HG03097 (cell line): Measurements from ENCODE around the gene CTNNA3.

Experiments
- ATAC-seq: cut with Tn5 transposase; IDR thresholded peaks from one replicate; pipeline ENCODE4 v1.9.1; 2021; ENCODE audit not compliant: unreplicated experiment, low FRiP score

The CTNNA3 gene

GRCh38 chr10:66215920-66216319 is 1480.1 kb downstream of the CTNNA3 start:
- no peak for ATAC-seq

DNA sequence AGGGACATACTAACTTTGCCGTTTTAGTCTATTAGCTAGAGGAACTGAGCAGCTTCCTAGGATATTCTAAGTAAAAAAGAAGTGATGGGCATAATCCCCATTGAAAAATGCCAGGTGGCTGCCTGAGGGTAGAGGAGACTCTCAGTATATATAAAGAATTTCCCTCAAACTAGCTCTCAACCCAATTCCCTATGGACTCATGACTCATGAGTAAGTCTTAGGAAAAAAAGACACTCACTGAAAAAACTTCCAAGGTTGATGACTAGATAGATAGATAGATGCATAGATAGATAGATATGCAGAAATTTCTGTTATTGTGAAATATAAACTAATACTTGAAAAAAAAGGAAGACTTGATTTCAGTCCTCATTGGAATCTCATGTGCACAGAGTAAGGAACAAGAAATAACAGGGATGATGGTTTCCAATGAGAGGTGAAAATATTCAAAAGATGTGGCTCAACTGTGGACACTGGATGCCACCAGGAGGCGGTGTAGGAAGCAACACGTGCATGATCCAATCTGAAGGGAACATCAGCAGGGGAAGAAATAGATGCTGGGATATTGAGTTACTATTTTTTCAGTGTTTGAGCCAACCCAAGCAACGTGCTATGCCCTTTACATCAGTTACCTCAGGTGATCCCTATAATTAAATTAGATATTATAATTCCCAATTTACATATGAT is 1481.1 kb downstream of the CTNNA3 start:
- ATAC-seq = no peak

GRCh38 chr10:66209025-66209424 is 1487.0 kb downstream of the CTNNA3 start:
- no peak for ATAC-seq

DNA sequence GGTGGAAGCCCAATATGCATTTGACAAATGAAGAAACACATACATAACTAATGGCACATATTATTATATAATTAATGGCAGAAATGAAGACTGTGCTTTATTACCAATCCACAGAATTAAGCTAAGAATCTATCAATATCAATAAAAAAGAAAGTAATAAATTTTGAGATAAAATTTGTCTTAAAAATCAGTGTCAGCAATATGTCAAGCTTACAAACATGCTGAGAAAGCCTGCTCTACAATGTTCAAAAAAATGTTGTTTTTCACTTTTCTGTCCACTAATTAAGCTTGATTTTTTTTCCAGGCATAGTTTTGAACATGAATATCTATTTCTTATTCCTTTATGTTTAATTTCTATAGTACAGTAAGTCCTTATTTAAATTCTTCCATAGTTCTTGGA is 1491.2 kb downstream of the CTNNA3 start:
- ATAC-seq = no peak

- no peak for ATAC-seq
Observed at GRCh38 chr10:66202101-66202500, 1493.9 kb downstream of the CTNNA3 start.

GRCh38 chr10:66192162-66192831 is 1503.7 kb downstream of the CTNNA3 start:
- no peak for ATAC-seq

- no peak for ATAC-seq
Observed at GRCh38 chr10:66190413-66190812, 1505.6 kb downstream of the CTNNA3 start.

DNA sequence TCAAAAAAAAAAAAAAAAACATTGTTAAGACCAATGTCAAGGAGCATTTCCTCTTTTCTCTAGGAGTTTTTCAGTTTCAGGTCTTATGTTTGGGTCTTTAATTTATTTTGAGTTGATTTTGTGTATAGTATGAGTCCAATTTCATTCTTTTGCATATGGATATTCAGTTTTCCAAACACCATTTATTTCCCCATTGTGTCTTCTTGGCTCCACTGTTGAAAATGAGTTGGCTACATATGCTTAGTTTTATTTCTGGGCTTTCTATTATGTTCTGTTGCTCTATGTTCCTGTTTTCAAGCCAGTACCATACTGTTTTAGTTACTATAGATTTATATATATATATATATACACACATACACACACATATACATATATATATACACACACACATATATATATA is 1506.7 kb downstream of the CTNNA3 start:
- no peak for ATAC-seq

DNA sequence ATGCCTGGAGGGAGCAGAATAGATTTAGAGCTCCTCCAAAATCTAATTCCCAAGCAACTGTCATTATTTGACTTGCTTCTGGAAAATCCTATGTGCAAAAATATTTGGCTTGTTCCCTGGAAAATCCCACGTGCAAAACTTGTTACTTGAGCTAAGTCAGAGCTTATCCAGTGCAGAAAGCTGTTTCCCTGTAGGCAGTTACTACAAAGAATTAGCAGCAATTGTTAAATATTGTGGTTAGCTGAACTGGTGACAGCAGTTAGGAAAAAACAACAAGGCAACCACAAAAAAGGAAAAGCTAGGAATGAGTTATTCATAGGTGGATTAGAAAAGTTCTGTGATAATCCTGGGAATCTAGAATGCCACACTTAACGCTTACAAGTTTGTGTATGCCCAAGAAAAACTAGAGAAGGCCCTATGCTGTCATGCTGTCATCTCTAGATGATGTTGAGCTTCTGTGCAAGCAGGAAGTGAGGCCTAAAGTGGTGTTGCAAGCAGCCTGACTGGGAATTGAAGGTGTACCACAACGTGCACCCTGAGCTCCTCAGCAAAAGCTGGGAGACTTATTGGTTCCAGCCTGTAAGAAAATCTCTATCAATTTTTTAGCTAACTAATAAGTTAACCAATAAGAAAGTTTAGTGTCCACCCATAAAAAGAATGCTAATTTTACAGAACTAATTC is 1508.8 kb downstream of the CTNNA3 start:
- ATAC-seq = no peak

DNA sequence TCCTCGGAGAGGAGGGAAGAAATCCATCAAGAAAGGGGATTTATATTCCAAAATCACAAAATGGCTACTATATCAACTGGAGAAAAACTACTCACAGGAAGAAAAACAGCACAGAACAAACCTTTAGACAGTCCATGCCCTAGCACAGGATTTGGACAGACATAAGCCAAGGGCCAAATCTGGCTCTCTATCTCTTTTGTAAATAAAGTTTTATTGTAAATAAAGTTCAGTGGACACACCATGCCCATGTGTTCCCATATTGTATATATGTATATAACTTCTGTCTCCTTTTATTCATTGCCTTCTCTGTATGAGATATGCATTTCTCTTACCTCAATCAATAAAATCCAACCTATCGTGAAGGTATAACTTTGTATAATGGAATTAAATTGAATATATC is 1513.0 kb downstream of the CTNNA3 start:
- no peak for ATAC-seq

DNA sequence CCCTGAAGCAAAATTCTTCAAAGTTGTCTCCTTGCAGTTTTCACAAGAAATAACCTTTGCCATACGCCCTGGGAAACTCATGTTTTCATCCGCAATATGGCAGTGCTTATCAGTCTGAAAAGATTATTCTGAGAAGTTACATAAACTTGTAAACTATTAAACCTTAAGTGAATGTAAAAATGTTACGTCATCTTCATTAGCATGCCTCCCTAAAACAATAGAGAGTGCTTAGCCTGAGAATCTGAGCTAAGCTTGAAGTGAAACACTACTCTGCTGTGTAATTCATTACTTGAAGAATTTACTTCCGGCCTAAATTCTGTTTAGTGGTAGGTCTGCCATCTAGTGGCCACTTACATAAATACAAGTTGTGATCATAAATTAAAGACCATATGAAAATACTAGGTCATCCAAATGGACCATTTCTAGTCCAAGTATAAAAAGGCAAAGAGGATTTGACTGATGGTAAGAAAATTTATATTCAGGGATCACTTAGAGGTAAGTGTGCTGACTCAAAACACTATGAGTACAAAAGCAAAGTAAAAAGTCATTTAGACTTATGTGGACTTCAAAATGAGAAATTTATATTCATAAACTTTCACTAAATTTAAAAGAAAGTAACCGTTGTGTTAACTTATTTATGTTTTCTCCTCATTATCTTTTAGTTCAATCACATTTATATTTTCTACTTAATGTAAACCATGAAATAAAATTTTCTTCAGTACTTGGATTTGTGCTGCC is 1515.2 kb downstream of the CTNNA3 start:
- peak; percentile 84 for ATAC-seq

GRCh38 chr10:66180021-66180420 is 1516.0 kb downstream of the CTNNA3 start:
- ATAC-seq = no peak

- no peak for ATAC-seq
Observed at GRCh38 chr10:66176772-66177171, 1519.2 kb downstream of the CTNNA3 start.

DNA sequence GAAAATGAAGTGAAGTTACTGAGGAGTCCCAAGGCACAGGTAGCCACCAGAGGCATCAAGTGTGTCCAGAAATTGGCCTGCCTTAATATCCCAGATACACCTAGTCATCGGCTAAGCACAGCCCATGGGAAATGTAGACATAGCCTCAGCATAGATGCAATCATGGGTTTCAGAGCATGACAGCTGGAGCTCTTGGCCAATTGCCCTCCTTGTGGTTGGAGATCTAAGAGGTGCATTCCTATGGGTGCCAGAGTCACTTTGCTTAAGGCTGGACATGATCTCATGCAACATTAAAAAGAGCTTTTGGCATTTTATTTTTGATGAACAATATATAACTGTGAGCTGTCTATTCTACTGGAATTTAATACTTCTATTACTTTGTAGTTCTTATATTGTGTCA is 1528.2 kb downstream of the CTNNA3 start:
- no peak for ATAC-seq

DNA sequence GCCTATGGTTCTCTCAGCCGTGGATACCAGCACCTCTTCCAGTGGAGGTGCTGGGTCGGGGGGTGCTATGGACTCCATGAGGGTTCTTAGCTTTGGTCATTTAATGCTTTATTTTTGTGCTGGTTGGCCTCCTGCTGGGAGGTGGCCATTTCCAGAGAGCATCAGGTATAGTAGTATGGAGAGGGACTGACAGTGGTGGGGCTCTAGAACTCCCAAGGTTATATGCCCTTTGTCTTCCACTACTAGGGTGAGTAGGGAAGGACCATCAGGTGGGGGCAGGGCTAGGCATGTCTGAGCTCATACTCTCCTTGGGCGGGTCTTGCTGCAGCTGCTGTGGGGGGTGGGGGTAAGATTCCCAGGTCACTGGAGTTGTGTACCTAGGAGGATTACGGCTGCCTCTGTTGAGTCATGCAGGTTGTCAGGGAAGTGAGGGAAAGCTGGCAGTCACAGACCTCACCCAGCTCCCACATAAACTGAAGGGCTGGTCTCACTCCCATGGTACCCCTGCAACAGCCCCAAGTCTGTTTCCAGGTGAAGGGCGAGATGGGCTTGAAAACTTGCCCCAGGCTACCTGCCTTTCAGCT is 1533.3 kb downstream of the CTNNA3 start:
- no peak for ATAC-seq

DNA sequence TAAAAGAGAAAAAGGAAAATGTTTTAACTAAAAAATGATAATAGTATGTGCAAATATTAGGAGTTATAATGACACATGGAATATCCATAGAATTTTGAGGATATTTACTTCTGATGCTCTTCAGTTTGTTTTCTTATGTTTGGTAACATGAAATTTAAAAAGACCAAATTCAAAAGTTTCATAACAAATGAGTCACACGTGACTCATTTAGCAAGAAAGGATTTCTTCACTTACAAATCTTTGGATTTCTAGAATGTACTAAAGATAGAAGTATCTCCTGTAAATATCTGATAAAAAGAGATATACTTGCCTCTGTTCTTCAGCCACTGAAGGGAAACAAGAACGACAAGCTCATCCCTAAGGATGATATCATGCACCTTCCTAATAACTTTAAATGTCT is 1544.6 kb downstream of the CTNNA3 start:
- ATAC-seq = no peak

DNA sequence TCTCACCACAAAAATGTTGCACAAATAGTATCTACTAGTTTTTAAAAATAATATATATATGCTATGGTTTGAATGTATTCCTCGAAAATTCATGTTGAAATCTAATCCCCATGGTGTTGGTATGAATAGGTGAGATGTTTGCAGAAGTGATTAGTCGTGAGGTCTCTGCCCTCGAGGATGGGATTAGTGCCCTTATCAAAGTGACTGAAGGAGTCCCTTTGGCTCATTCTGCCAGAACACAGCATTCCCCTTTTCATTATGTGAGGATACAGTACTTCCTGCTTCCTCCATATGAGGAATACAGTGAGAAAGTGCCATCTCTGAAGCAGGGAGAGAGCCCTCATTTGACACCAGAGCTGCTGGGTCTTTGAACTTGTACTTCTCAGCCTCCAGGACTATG is 1547.7 kb downstream of the CTNNA3 start:
- no peak for ATAC-seq

GRCh38 chr10:66144016-66144415 is 1552.0 kb downstream of the CTNNA3 start:
- ATAC-seq = no peak

- ATAC-seq = no peak
Observed at GRCh38 chr10:66102756-66103155, 1593.2 kb downstream of the CTNNA3 start.

GRCh38 chr10:66098595-66099480 is 1597.2 kb downstream of the CTNNA3 start:
- ATAC-seq = no peak
